GM19238 (cell line): ENCODE results near the gene HOXB7.
A peak's percentile ranks its signal among the peaks of the same experiment; 100 is the strongest.

Experiments
- DNase-seq: peaks from one replicate; pipeline ENCODE4 v3.0.0; 2011; ENCODE audit warnings: low spot score; ENCODE audit not compliant: insufficient read length

Gene HOXB7

GRCh38 chr17:48623583-48623982, 12.8 kb upstream of the HOXB7 start:
- no peak for DNase-seq

GRCh38 chr17:48622857-48623256, 12.0 kb upstream of the HOXB7 start:
- DNase-seq = no peak

- DNase-seq = no peak
Measured at GRCh38 chr17:48621410-48622392, 10.9 kb upstream of the HOXB7 start.

- no peak for DNase-seq
Measured at GRCh38 chr17:48620461-48621139, 9.8 kb upstream of the HOXB7 start.

GRCh38 chr17:48619826-48620449, 9.1 kb upstream of the HOXB7 start:
- DNase-seq = no peak

GRCh38 chr17:48618256-48618896, 7.6 kb upstream of the HOXB7 start:
- DNase-seq = peak; percentile 93

- no peak for DNase-seq
Measured at GRCh38 chr17:48617471-48618255, 6.8 kb upstream of the HOXB7 start.

- no peak for DNase-seq
Measured at GRCh38 chr17:48616717-48617470, 6.1 kb upstream of the HOXB7 start.

- DNase-seq = no peak
Measured at GRCh38 chr17:48615963-48616716, 5.3 kb upstream of the HOXB7 start.

GRCh38 chr17:48615047-48615962, 4.5 kb upstream of the HOXB7 start, which contains the start of gene HOXB8:
HOXB8 (minus strand) TSS chr17:48615292; CDS start chr17:48614704, 588 bp downstream.
- DNase-seq = no peak

GRCh38 chr17:48613862-48614694, 3.3 kb upstream of the HOXB7 start:
- no peak for DNase-seq

- DNase-seq = peak; percentile 69
Measured at GRCh38 chr17:48612854-48613691, 2.3 kb upstream of the HOXB7 start.

- no peak for DNase-seq
Measured at GRCh38 chr17:48612456-48612853, 1.6 kb upstream of the HOXB7 start.

- no peak for DNase-seq
Measured at GRCh38 chr17:48611681-48612455, 1.1 kb upstream of the HOXB7 start.

- peak; percentile 55 for DNase-seq
Measured at GRCh38 chr17:48611213-48611612, 396 bp upstream of the HOXB7 start.
